Measurements from ENCODE around the gene SYNJ2. TPM values are rescaled to one million over a fixed set of nuclear protein-coding genes. Genes with fewer than 3 reads are reported as not detected.

SYNJ2 gene
- total RNA-seq, 2 donors from 2014 or later: 19.6 to 30.4 TPM

DNA sequence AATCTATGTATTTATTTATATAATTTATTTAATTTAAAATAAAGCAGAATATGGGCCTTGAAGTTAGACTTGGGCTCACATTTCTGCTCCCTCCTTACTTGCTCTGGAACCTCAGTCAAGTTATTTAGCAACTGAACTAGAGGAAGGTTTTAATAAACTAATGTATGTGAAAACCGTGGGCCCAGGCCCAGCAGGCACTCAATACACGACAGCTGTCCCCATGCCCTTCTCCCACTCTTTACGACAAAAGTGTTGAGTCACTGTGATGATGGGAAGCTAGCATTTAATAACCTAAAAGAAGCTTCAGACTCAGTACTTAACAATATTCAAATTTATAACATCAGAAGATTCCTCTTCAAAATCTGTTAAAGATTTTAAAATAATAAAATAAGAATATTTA, 139.7 kb downstream of the SYNJ2 start:
- DNase-seq (ENCODE audit: low spot score): no peak

DNA sequence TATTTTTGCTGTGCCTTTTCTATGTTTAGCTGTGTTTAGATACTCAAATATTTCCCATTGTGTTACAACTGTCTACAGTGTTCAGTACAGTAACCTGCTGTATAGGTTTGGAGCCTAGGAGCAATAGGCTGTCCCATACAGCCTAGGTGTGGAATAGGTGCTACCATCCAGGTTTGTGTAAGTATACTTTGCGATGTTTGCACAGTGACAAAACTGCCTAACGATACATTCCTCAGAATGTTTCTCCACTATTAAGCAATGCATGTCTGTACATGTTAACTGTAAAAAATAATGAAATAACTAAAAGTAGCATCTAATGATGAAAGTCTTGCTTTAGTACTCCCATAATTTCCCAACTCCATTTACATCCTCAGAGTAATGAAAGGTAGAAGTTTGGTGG, 140.4 kb downstream of the SYNJ2 start:
- no peak for DNase-seq (ENCODE audit: low spot score)
- intact Hi-C loops (cut with DNase I): no loop called here

More for the DNA sequence above, 139.7 kb downstream of the SYNJ2 start:
- intact Hi-C loops (cut with DNase I): no loop called here

DNA sequence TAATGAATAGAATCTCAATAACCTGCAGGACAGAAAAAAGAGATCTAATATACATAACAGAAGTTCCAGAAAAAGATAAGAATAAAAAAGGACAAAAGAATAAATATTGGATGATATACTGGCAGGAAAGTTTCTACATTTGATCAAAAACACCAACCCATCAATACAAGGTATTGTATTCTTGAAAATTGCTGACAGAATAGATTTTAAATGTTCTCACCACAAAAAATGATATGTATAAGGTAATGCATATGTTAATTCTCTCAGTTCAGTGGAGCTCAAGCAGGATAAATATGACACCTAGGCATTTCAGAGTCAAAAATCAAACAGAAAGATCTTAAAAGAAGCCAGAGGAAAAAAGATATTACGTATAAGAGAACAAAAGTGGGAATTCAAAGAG, 142.6 kb downstream of the SYNJ2 start:
- DNase-seq (ENCODE audit: low spot score): no peak
- intact Hi-C loops (cut with DNase I): no loop called here

DNA sequence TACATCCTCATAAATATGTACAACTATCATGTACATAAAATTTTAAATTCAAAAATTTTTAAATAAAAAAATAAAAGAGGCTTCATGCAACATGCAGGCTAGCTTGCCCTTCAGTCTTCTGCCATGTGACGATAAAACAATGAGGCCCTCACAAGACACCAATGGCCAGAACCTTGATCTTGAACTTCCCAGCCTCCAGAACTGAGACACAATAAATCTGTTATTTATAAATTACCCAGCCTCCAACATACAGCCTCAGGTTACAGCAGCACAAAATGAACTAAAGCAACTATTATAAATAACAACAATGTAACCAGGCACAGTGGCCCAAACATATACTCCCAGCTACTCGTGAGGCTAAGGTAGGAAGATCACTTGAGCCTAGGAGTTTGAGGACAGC, 143.6 kb downstream of the SYNJ2 start:
- no peak for DNase-seq (ENCODE audit: low spot score)
- intact Hi-C loops (cut with DNase I): no loop called here

DNA sequence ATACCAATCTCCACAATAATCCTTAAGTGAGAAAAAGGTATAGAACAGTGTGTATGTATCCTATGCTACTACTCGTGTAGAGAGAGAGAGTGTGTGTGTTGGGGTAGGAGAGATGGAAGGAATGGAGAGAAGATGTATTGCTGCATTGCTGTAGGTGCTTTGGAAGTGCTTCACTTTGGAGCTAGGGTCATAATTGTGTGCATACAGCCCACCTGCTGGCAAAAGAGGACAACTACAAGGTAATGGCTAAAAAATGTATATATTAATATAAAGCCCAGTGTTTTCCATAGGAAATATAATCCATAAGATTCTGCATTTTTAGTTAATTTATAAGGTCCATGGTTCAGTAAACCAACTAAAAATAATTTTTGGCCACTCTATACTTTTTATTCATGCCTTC, 150.3 kb downstream of the SYNJ2 start:
- DNase-seq (ENCODE audit: low spot score): no peak
- intact Hi-C loops (cut with DNase I): no loop called here

DNA sequence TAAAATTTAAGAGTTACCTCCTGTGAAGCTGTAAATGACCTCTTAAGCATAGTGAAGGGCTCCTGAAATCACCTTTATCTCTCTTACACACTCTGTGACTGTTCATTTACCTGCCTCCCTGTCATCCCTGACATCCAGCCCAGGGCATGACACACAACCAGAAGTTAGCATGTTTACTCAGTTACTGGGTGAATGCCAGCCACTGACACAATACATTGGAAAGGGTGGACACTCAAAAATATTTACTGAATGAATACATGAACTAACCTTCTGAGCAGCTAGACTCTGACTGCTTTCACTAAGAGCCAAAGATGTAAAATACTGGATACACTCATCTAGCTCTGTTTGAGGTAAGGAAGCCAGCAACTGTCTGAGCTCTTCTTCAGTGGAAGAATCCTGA, 161.1 kb downstream of the SYNJ2 start:
- intact Hi-C loops (cut with DNase I): no loop called here
- no peak for DNase-seq (ENCODE audit: low spot score)

DNA sequence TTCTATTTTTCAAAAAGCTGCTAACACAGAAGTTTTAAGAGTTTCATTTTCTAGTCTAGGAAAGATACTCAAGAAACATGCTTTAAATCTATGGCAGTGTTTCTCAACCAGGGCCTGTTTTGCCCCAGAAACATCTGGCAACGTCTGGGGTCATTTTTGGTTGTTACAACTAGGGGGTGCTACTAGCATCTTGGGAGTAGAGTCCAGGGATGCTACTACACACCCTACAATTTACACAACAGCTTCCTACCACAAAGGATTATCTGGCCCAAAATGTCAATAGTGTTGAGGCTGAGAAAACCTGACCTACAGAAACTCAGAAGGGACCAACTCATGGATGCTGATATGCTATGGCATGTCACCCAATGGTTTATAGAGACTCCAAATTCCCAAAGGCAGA, 162.0 kb downstream of the SYNJ2 start:
- DNase-seq (ENCODE audit: low spot score): no peak
- intact Hi-C loops (cut with DNase I): no loop called here

Other genes starting within 250 kb of the SYNJ2 start
- 100 to 1,000 TPM in 1 of 2 donors, 10 to 100 TPM in 1; 82.2 to 103 TPM for gene SNX9, start 158.6 kb upstream of the SYNJ2 start, total RNA-seq
- gene SERAC1, start 186.4 kb downstream of the SYNJ2 start, total RNA-seq: 1 to 10 TPM; 7.6 to 9.1 TPM
- gene GTF2H5, start 186.5 kb downstream of the SYNJ2 start, total RNA-seq: 10 to 100 TPM; 22.8 to 24.3 TPM

Measured in posterior vena cava (tissue), 2 donors.